ENCODE data around the gene MRM3. TPM values are rescaled to one million over a fixed set of nuclear protein-coding genes. Genes with fewer than 3 reads are reported as not detected.

The MRM3 gene
- total and polyA plus RNA-seq, 2 donors (not counting 1 experiment from before 2014, with no cell fraction given), result 11.6 to 20.9 TPM

- DNase-seq (no peak), ATAC-seq (ENCODE audit: low read depth) (no peak)
- Histone ChIP-seq H3K27ac (ENCODE audit: low read length in 2 of 2) (no peak overlapping the region), H3K9me3 (ENCODE audit: control extremely low read depth in 1 of 3, control insufficient read depth in 2 of 3, insufficient read depth in 1 of 3, low read length in 2 of 3) (no peaks in the 10 kb centered on the region), H4K20me1 (ENCODE audit: control insufficient read depth, insufficient read depth, low read length, poor library complexity, severe bottlenecking) (no peaks in the 10 kb centered on the region), H3K4me2 (replicated peaks; ENCODE audit: low read depth, low read length, poor library complexity, severe bottlenecking) (no peak overlapping the region), H3K27me3 (replicated peaks in 1 of 4; ENCODE audit: control extremely low read depth in 1 of 4, control insufficient read depth in 3 of 4, insufficient read depth in 4 of 4, low read length in 3 of 4) (peaks cover 0 to 9% (median 2%) of the 10 kb centered on the region in 4 experiments), H3K9ac (ENCODE audit: low read length) (no peak overlapping the region), H3K4me1 (ENCODE audit: control insufficient read depth in 2 of 2, insufficient read depth in 2 of 2, low read length in 2 of 2) (peaks cover 14 to 22% of the 10 kb centered on the region in 2 donors), H2AFZ (ENCODE audit: insufficient read depth, low read depth, low read length, poor library complexity, severe bottlenecking) (no peak overlapping the region), H3K79me2 (ENCODE audit: control insufficient read depth, insufficient read depth, low read length) (no peaks in the 10 kb centered on the region), H3K4me3 (ENCODE audit: control extremely low read depth in 1 of 5, extremely low read depth in 1 of 5, insufficient read depth in 1 of 5, low read depth in 2 of 5, low read length in 4 of 5) (no peak overlapping the region), H3K36me3 (replicated peaks in 1 of 2; ENCODE audit: control extremely low read depth in 1 of 2, control insufficient read depth in 1 of 2, extremely low read depth in 1 of 2, insufficient read depth in 2 of 2, low read length in 1 of 2) (no peaks in the 10 kb centered on the region)
- ChIA-PET POLR2A (no interaction called here), CTCF (interaction anchor here (1.4 to 1.6 kb wide), 2 partner anchors 15 to 259 kb away, joined by 3 read pairs; partner anchors contain the start of gene TIMM22)
- no peak overlapping the region for H3K27ac Mint-ChIP-seq
- WGBS (ENCODE audit: insufficient coverage), result 98% methylated on average over 13 of the region's 13 CpGs
- H3K9me3 Mint-ChIP-seq (ENCODE audit: insufficient read depth), result no peaks in the 10 kb centered on the region
- H3K27me3 Mint-ChIP-seq, result no peaks in the 10 kb centered on the region
- TF ChIP-seq EZH2 (IDR thresholded peaks at IDR 0.05; ENCODE audit: borderline replicate concordance, insufficient read depth, low read depth, low read length, poor library complexity, severe bottlenecking), result no peak
- TF ChIP-seq CTCF (IDR thresholded peaks at IDR 0.05), result no peak
- no peak overlapping the region for H3K4me3 Mint-ChIP-seq
- intact Hi-C loops (cut with micrococcal nuclease), result no loop called here
- peaks cover 21% of the 10 kb centered on the region for H3K4me1 Mint-ChIP-seq
Observed at GRCh38 chr17:737561-738113, 44.5 kb upstream of the MRM3 start.

GRCh38 chr17:740240-741017 is 41.7 kb upstream of the MRM3 start:
- H3K4me1 Mint-ChIP-seq, result peaks cover 15% of the 10 kb centered on the region
- no peaks in the 10 kb centered on the region for H3K27me3 Mint-ChIP-seq
- Histone ChIP-seq H3K79me2 (ENCODE audit: control insufficient read depth, insufficient read depth, low read length) (no peaks in the 10 kb centered on the region), H3K9ac (ENCODE audit: low read length) (peak overlapping the region; percentile 43), H3K36me3 (replicated peaks in 1 of 2; ENCODE audit: control extremely low read depth in 1 of 2, control insufficient read depth in 1 of 2, extremely low read depth in 1 of 2, insufficient read depth in 2 of 2, low read length in 1 of 2) (peaks cover 0 to 20% of the 10 kb centered on the region in 2 experiments), H3K4me3 (ENCODE audit: control extremely low read depth in 1 of 5, extremely low read depth in 1 of 5, insufficient read depth in 1 of 5, low read depth in 2 of 5, low read length in 4 of 5) (peak overlapping the region; percentile 15 to 47 (median 33)), H2AFZ (ENCODE audit: insufficient read depth, low read depth, low read length, poor library complexity, severe bottlenecking) (peak overlapping the region; percentile 45), H3K4me1 (ENCODE audit: control insufficient read depth in 2 of 2, insufficient read depth in 2 of 2, low read length in 2 of 2) (peaks cover 14 to 18% of the 10 kb centered on the region in 2 donors), H3K27ac (ENCODE audit: low read length in 2 of 2) (peak overlapping the region; percentile 70), H4K20me1 (ENCODE audit: control insufficient read depth, insufficient read depth, low read length, poor library complexity, severe bottlenecking) (peaks cover 7% of the 10 kb centered on the region), H3K4me2 (replicated peaks; ENCODE audit: low read depth, low read length, poor library complexity, severe bottlenecking) (peak overlapping the region; percentile 68), H3K9me3 (ENCODE audit: control extremely low read depth in 1 of 3, control insufficient read depth in 2 of 3, insufficient read depth in 1 of 3, low read length in 2 of 3) (no peaks in the 10 kb centered on the region), H3K27me3 (replicated peaks in 1 of 4; ENCODE audit: control extremely low read depth in 1 of 4, control insufficient read depth in 3 of 4, insufficient read depth in 4 of 4, low read length in 3 of 4) (no peaks in the 10 kb centered on the region)
- intact Hi-C loops (cut with micrococcal nuclease), result loop anchor here (1.0 kb wide), 3 partner anchors 12 to 256 kb away; partner anchors contain the start of genes GEMIN4 and VPS53
- POLR2A ChIA-PET, result no interaction called here
- CTCF ChIA-PET, result interaction anchor here (1.1 to 2.7 kb wide), 5 partner anchors 10 to 39 kb away, joined by 3 to 6 read pairs (median 4); no protein-coding TSS in a partner anchor
- H3K27ac Mint-ChIP-seq, result peak overlapping the region; percentile 94
- no peaks in the 10 kb centered on the region for H3K9me3 Mint-ChIP-seq (ENCODE audit: insufficient read depth)
- WGBS (ENCODE audit: insufficient coverage), result 7% methylated on average over 17 of the region's 18 CpGs
- ATAC-seq (ENCODE audit: low read depth) (peak; percentile 94), DNase-seq (peak; percentile 91)
- H3K4me3 Mint-ChIP-seq, result peak overlapping the region; percentile 65
- TF ChIP-seq CTCF (IDR thresholded peaks at IDR 0.05) (no peak), EZH2 (IDR thresholded peaks at IDR 0.05; ENCODE audit: borderline replicate concordance, insufficient read depth, low read depth, low read length, poor library complexity, severe bottlenecking) (no peak)

All from B cell (primary cell).